Heart right ventricle (tissue), 16 donors: ENCODE results near the gene TMEM151A. TPM values are rescaled to one million over a fixed set of nuclear protein-coding genes. Genes with fewer than 3 reads are reported as not detected.
"Not testable (repeated sequence)": the region's sequence is repeated elsewhere in the genome, so short reads cannot be mapped to it uniquely, and the experiment has no call there.

Source experiments
- ATAC-seq, 8 donors: fragments of 200-7000 bp; cut with Tn5 transposase; one replicate each; pipeline ENCODE4 v1.9.1; 2020; ENCODE audit warnings: mild to moderate bottlenecking in 8 of 8, moderate library complexity in 8 of 8, moderate number of reproducible peaks in 1 of 8
- DNase-seq, 2 donors: peaks; one replicate each; pipeline ENCODE4 v3.0.0-alpha.2; 2020
- H3K27ac ChIP-seq, 10 donors: fragments of 200-600 bp; sonication (generic) in 2 of 10; one replicate each; pipeline versions ENCODE4 v1.5.0 to v1.8.0; 2020 to 2022; ENCODE audit warnings: mild to moderate bottlenecking in 3 of 10
- H3K27me3 ChIP-seq, 7 donors: fragments of 200-600 bp; one replicate each; pipeline ENCODE4 v1.8.0; 2021 to 2022; ENCODE audit warnings: mild to moderate bottlenecking in 2 of 7
- H3K36me3 ChIP-seq, 9 donors: fragments of 200-600 bp; sonication (generic) in 1 of 9; one replicate each; pipeline versions ENCODE4 v1.5.0 to v1.8.0; 2020 to 2022; ENCODE audit warnings: mild to moderate bottlenecking in 2 of 9
- H3K4me1 ChIP-seq, 9 donors: fragments of 200-600 bp; sonication (generic) in 1 of 9; one replicate each; pipeline versions ENCODE4 v1.5.0 to v1.8.0; 2020 to 2022; ENCODE audit warnings: mild to moderate bottlenecking in 4 of 9
- H3K4me3 ChIP-seq, 10 donors: fragments of 200-600 bp; sonication (generic) in 2 of 10; one replicate each; pipeline versions ENCODE4 v1.5.0 to v1.8.0; 2020 to 2022; ENCODE audit warnings: mild to moderate bottlenecking in 7 of 10, moderate library complexity in 2 of 10
- H3K9me3 ChIP-seq, 11 donors: fragments of 200-600 bp in 10 of 11; sonication (generic) in 2 of 11; one replicate each; pipeline versions ENCODE4 v1.5.0 to v1.8.0; 2013 to 2022; ENCODE audit warnings: mild to moderate bottlenecking in 2 of 11, control low read depth in 1 of 11, moderate library complexity in 1 of 11
- WGBS, 2 donors: extraction: QIAGEN DNeasy Blood & Tissue Kit; methylation state at CpG; one replicate each; pipeline ENCODE4 v1.1.7; 2013; ENCODE audit warnings: inconsistent platforms in 1 of 2; 5-methylcytosine and 5-hydroxymethylcytosine counted together
- intact Hi-C, 10 donors: fragments of 100-400 bp; cut with DNase I; formaldehyde crosslinking; loops; one replicate each; pipeline versions ENCODE4 v1.11.1 to v1.14.2; 2022
- polyA plus RNA-seq, 2 donors: library from polyadenylated mRNA; stranded (reverse); fragments of 200-250 nt; gene quantifications; one replicate each; pipeline ENCODE4 v1.2.3, GENCODE V29; 2013
- total RNA-seq, 10 donors: library from RNA; stranded (reverse); fragmentation: NEBNext Ultra II Directional in 3 of 10; extraction: Animal tissue kit (Norgen Biotek cat#: 25700) in 3 of 10; gene quantifications; one replicate each; pipeline versions ENCODE4 v1.2.1 to v1.2.4, GENCODE V29; 2021 to 2023
- TF ChIP-seq, protein P1 (sequence below), 9 donors: fragments of 200-600 bp; sonication (generic) in 2 of 9; IDR thresholded peaks; one replicate each; pipeline versions ENCODE4 v1.5.0 to v1.8.0; 2021 to 2022; ENCODE audit warnings: antibody characterized with exemption in 9 of 9, mild to moderate bottlenecking in 5 of 9, moderate library complexity in 1 of 9
- donor health status: Arrhythmogenic right ventricular cardiomyopathy.
- donor health status: ischemic (EF 13 %, LVEDD 7.1; RV severe dilation, severe dysfunction).
- donor health status: healthy with polysubstance abuse.
- donor health status: DM: no; HTN: yes; CAD: no.
- donor health status: DM: no; HTN: no; CAD: no.
- donor health status: ischemic (EF 25% LVEDD 6.9; RV normal size, moderate dysfunction).
- donor health status: ischemic (EF 25% LVEDD 5.7; RV mildly dilated, moderate dysfunction).
- donor health status: healthy.
- donor health status: DM: yes; HTN: yes; CAD: no.
- donor health status: Ischemic cardiomyopathy.
- donor health status: ischemic (EF 35%, LVEDD 5.7; RV mildly dilated, moderate dysfunction).
- donor health status: nonischemic (EF 11% LVEDD 7.7; RV severe dilation, severe dysfunction).
- donor health status: DM: yes; HTN: yes; CAD: no.
- donor health status: PGD.
- donor health status: ischemic (EF 29% LVEDD 5.4; RV normal size, mild dysfunction).
- donor health status: nonischemic (EF 23%, LVEDD 6.1; RV moderate dilation, normal function).

TMEM151A gene
- total and polyA plus RNA-seq, 12 donors, result 0.10 to 0.24 (median 0.19) TPM; not detected in 7

DNA sequence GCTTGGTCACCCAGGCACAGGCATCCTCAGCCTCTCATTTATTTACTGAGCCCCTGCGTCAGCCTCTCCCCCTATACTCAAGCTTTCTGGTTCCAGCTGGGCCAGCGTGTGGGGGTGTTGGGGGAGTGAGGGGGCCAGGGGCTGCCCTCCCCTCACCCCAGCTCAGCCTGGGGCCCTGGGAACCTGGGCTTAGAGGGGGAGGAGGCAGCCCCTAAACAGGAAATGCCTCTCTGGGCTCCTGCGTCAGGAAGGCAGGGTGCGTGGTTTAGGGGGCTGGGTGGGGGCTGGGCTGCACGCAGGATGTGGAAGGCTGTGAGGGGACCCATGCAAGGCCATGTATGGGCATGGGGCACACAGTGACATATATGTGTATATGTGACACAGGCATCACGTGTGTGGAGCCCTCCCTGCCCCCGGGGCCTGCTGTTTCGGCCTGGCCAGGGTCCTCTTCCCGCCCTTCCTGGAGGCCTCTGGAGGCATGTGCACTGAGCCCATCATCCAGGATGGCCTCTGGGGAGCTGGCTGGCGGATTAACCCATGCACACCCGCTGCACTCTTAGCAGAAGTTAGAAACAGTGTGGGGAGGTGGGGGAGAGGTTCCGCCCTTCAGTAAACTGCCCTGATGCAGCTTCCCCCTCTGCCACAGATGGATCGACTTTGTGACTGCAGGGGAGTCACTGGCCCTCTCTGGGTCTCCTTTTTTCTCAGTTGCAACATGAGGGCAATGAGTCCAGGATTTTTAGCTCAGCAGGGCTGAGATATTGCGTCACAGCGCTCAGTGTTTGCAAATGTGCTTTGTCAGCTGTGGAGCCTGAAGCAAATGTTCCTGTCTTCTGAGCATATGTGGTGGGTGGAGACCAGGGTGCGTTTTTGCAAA is 26.3 kb downstream of the TMEM151A start:
- ATAC-seq (peak in 7 of 8 donors; percentile 4 to 43 (median 14)), DNase-seq (peak in 1 of 2 donors; percentile 63)
- peak overlapping the region in 6 of 10 donors; percentile 54 to 76 (median 62) for H3K4me3 ChIP-seq
- H3K36me3 ChIP-seq, result no peaks in the 10 kb centered on the region
- peaks cover 0 to 6% (median 0%) of the 10 kb centered on the region in 7 donors for H3K27me3 ChIP-seq
- peaks cover 15 to 62% (median 34%) of the 10 kb centered on the region in 9 donors for H3K4me1 ChIP-seq
- TF ChIP-seq, protein P1, sequence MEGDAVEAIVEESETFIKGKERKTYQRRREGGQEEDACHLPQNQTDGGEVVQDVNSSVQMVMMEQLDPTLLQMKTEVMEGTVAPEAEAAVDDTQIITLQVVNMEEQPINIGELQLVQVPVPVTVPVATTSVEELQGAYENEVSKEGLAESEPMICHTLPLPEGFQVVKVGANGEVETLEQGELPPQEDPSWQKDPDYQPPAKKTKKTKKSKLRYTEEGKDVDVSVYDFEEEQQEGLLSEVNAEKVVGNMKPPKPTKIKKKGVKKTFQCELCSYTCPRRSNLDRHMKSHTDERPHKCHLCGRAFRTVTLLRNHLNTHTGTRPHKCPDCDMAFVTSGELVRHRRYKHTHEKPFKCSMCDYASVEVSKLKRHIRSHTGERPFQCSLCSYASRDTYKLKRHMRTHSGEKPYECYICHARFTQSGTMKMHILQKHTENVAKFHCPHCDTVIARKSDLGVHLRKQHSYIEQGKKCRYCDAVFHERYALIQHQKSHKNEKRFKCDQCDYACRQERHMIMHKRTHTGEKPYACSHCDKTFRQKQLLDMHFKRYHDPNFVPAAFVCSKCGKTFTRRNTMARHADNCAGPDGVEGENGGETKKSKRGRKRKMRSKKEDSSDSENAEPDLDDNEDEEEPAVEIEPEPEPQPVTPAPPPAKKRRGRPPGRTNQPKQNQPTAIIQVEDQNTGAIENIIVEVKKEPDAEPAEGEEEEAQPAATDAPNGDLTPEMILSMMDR (IDR thresholded peaks at IDR 0.05), result no peak
- H3K27ac ChIP-seq, result peak overlapping the region; percentile 77 to 92 (median 86)
- intact Hi-C loops, result loop anchor here in 1 of 10 donors (10.0 kb wide), 1 partner anchor 67 kb away; no protein-coding TSS in a partner anchor
- H3K9me3 ChIP-seq, result no peaks in the 10 kb centered on the region
- WGBS, 2 donors, result 38 to 39% methylated on average over 16 of the region's 16 CpGs

DNA sequence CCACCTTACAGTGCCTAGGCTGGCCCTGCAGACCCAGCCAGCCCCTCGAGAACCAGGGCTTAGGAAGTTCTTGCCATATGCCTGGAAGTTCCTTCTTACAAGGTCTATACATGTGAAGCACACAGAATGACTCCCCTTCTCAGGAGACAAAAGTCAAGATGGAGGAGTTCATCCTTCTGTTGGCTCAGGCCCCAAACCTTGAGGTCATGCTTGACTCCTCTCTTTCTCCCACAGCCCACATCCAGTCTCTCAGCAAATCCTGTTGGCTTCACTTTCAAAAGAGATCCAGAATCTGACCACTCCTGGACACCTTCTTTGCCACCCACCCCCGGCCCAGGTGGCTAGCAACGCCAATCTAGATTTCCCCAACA is 26.9 kb downstream of the TMEM151A start:
- TF ChIP-seq, protein P1 (IDR thresholded peaks at IDR 0.05), result no peak

DNA sequence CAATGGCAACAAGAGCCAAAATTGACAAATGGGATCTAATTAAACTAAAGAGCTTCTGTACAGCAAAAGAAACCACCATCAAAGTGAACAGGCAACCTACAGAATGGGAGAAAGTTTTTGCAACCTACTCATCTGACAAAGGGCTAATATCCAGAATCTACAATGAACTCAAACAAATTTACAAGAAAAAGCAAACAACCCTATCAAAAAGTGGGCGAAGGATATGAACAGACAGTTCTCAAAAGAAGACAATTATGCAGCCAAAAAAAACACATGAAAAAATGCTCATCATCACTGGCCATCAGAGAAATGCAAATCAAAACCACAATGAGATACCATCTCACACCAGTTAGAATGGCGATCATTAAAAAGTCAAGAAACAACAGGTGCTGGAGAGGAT is 28.6 kb downstream of the TMEM151A start:
- peaks cover 13 to 47% (median 27%) of the 10 kb centered on the region in 9 donors for H3K4me1 ChIP-seq
- H3K27me3 ChIP-seq, H3K36me3 ChIP-seq, H3K4me3 ChIP-seq, ATAC-seq, H3K9me3 ChIP-seq, DNase-seq, H3K27ac ChIP-seq, intact Hi-C loops: not testable (repeated sequence)
- WGBS, 2 donors, result 88 to 93% methylated on average over 1 of the region's 2 CpGs

More for the DNA sequence above, 26.9 kb downstream of the TMEM151A start:
- no peak for DNase-seq
- Histone ChIP-seq H3K27ac (peak overlapping the region in 8 of 10 donors; percentile 46 to 92 (median 86)), H3K4me1 (peaks cover 13 to 55% (median 28%) of the 10 kb centered on the region in 9 donors), H3K4me3 (no peak overlapping the region), H3K36me3 (no peaks in the 10 kb centered on the region), H3K9me3 (no peaks in the 10 kb centered on the region), H3K27me3 (peaks cover 0 to 6% (median 0%) of the 10 kb centered on the region in 7 donors)
- 76 to 80% methylated on average over 3 of the region's 3 CpGs for WGBS, 2 donors
- intact Hi-C loops, result loop anchor here in 1 of 10 donors (10.0 kb wide), 1 partner anchor 66 kb away; no protein-coding TSS in a partner anchor
- no peak for ATAC-seq

DNA sequence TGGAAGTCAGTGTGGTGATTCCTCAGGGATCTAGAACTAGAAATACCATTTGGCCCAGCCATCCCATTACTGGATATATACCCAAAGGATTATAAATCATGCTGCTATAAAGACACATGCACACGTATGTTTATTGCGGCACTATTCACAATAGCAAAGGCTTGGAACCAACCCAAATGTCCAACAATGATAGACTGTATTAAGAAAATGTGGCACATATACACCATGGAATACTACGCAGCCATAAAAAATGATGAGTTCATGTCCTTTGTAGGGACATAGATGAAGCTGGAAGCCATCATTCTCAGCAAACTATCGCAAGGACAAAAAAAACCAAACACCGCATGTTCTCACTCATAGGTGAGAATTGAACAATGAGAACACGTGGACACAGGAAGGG is 29.1 kb downstream of the TMEM151A start:
- DNase-seq, H3K36me3 ChIP-seq, H3K4me3 ChIP-seq, ATAC-seq, H3K9me3 ChIP-seq, H3K27ac ChIP-seq, H3K27me3 ChIP-seq, intact Hi-C loops: not testable (repeated sequence)
- 84 to 87% methylated on average over 6 of the region's 6 CpGs for WGBS, 2 donors
- peaks cover 15 to 48% (median 27%) of the 10 kb centered on the region in 9 donors for H3K4me1 ChIP-seq

DNA sequence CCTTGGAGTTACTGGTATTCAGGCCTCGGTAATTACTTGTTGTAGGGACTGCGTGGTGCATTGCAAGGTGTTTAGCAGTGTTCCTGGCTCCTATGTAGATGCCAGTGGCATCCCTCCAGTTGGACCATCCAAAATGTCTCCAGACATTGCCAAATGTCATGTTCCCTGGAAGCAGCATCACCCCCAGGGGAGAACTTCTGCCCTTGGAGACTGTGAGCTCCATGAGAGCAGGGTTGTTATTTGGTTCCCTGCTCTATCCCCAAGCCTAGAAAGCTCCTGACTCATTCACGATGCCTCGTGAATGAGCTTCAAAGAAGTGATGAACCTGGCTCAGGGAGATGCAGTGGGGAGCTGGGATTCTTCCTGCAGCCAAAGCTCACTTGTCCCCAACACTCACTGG is 29.9 kb downstream of the TMEM151A start:
- H3K27me3 ChIP-seq, result peaks cover 0 to 3% (median 0%) of the 10 kb centered on the region in 7 donors
- no peaks in the 10 kb centered on the region for H3K9me3 ChIP-seq
- TF ChIP-seq, protein P1 (IDR thresholded peaks at IDR 0.05), result no peak
- peak overlapping the region in 1 of 10 donors; percentile 58 for H3K27ac ChIP-seq
- ATAC-seq (no peak), DNase-seq (no peak)
- no peak overlapping the region for H3K4me3 ChIP-seq
- 86 to 89% methylated on average over 4 of the region's 4 CpGs for WGBS, 2 donors
- H3K36me3 ChIP-seq, result no peaks in the 10 kb centered on the region
- H3K4me1 ChIP-seq, result peaks cover 18 to 48% (median 29%) of the 10 kb centered on the region in 9 donors
- intact Hi-C loops, result no loop called here
